HG03469 (cell line): ENCODE data around the gene KCNAB3.

Experiments used
- ATAC-seq: cut with Tn5 transposase; IDR thresholded peaks from one replicate; pipeline ENCODE4 v1.9.1; 2021; ENCODE audit warnings: mild to moderate bottlenecking, moderate library complexity, moderate number of reproducible peaks; ENCODE audit not compliant: unreplicated experiment

Gene KCNAB3

DNA sequence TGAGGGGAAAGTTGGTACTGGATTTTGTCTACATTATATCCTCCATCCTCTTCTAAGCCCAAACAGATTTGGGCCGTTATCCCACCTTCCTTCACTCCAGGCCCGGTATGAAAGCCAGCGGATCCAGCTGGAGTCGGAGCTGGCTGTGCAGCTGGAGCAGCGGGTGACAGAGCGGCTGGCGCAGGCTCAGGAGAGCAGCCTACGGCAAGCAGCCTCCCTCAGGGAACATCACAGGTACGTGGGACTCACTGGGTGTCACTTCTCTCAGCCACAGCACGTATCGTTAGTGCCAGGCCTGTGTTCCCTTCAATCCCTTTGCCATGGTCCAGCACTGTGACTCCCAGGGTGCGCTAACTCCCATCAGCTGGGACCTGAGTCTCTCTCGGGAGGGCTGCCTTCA, 13.6 kb upstream of the KCNAB3 start:
- no peak for ATAC-seq

DNA sequence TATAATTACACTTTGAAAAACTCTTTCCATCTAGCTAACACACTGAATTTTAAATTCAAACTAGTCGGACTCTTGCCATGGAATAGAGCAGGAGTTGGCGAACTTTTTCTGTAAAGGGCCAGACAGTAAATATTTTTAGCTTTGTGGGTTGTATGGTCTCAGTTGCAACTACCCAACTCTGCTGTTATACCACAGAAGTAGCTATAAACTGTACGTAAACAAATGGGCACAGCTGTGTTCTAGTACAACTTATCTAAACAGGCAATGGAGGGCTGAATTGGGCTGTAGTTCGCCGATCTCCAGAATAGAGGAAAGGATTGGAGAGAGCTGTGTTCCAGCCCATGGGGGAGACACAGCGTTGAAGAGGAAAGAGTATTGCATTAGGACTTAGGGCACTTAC, 11.1 kb upstream of the KCNAB3 start:
- no peak for ATAC-seq

DNA sequence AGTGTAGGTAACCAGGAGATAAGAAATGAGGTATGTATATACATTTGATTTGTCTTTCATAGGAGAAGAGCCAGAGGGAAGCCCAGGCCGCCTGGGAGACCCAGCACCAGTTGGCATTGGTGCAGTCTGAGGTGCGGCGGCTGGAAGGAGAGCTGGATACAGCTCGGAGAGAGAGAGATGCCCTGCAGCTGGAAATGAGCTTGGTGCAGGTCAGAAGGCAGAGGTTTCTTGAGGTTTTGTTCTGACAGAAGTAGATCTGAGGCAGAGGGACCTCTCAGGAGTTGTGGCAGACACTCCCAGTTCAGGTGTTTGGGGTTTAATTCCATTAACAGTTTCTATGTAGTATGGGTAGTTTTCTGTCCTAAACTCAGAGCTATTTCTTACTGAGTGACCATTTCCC, 10.4 kb upstream of the KCNAB3 start:
- ATAC-seq, result no peak

DNA sequence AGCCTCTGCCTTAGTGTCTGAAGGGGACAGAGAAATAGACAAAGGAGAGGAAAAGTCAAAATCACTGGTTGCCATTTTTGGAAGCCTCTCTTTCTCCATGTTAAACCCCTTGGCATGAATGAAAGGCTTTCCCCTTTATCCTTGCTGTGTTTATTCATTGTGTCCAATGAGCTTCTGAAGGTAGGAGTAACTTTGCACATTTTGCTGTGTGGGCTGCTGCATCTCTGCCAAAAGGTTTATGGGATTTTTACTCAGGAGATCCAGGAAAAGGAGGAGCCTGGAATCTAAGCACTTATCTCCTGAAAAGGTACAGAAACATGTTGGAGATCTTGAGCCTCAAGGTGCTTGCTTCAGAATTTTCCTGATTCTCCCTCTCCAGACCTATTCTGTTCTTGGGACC, 6.2 kb upstream of the KCNAB3 start:
- ATAC-seq, result no peak

DNA sequence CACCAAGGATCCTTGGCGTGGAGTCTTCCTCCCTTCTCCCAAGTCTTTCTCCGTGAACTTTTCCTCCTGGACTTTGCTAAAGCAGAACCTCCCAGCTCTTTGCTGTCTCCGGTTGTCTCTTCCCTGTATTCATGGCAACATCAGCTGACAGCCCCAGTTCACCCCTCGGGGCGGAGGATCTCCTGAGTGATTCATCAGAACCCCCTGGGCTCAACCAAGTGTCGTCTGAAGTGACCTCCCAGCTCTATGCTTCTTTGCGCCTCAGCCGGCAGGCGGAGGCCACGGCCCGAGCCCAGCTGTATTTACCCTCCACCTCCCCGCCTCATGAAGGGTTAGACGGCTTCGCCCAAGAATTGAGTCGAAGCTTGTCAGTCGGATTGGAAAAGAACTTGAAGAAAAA, 3.3 kb upstream of the KCNAB3 start:
- ATAC-seq, result no peak

DNA sequence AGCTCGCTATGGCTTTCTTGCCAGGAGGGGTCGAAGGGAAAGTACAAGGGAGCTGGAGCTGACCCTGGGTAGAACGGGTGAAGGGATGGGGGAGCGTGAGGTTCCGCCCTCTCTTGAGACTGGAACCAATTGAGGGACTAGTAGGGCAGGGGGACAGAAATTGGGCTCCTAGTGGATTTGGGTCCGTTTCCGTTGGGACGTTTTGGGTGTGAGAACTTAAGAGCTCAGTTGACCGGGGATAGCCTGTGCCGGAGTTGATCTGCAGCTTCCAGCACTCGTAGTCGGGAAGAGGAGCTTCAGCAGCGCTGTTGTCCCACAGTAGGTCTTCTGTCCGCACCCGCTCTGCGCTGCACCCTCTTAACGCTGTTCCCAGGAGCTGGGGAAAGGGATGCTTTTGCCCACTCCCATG, 2.8 kb upstream of the KCNAB3 start:
- ATAC-seq, result no peak

DNA sequence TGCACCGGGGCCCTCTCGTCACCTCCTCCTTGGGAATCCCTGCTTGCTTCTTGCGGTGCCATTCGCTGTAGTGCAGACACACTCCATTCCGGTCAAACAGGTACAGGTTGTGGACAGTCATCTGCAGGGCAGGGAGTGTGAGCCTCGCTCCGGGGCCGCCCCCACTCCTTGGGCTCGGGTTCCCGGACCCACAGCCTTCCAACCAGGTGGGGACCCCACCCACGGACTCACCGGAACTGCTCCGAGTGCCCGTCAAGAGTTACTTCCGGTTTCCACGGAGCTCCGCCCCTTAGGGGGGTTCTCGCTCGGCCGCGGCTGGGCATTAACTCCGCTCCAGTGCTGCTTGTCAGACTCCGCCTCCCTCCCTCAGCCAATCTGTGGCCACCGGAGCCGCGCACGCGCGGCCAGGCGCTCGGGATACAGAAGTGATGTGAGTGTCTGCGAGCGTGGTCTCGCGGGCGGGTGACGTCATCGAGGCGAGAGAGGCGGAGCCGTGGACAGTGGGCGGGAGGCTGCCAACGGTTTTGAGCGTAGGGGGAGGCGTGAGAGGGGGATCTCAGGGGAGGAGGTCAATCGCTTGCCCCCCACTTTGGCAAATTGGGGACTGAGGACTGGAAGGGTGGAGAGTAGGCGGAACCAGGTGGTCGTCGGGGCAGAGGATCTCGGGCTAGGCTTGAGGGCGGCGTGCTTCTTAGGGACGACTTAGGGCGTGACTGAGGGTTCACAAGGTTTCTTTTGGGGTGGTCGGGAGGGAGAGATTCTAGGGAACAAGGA, 2.2 kb upstream of the KCNAB3 start, which contains the start of the genes CNTROB and TRAPPC1:
TSS of gene CNTROB (plus strand) at position 498 of the 774 bp plus-strand sequence. CDS start 874 bp downstream, outside the sequence.
TSS of gene TRAPPC1 (minus strand) at position 238 of the 774 bp plus-strand sequence. CDS start at position 121, 117 bp downstream.
- ATAC-seq, result peak; percentile 73

DNA sequence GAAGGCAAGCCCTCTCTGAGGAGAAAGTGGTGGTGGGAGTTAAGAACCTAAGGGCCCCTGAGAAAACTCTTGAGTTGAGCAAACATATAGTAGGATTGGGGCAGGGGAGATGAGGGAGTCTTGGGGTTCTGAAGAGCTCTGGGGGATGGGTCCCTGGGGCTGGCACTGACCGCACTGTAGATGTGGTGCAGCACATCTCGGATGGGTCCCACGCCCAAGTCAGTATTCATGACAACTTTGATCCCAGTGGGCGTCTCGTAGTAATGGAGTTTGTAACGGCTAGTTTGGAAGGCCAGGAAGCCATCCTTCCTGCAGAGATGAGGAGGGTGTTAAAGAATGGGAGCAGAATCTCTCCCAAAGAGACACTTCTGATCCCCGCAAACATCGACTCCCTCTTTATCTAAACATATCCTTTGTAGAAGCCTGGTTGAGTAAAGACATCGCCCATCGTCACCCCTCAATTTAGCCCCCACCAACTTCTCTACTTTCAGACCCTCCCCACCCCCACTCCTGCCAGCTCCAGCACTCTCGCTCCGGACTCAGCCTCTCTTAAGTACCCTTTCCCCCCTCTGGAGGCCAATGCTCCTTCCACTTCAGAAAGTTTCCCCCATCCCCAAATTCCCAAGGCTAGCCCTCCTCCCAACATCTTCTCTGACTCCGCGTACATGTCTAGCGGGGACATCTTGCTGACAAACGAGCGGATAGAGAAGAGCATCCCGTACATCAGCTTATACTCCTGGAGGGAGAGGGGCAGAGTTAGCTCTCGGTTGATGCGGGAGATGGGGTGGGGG, 1.4 kb upstream of the KCNAB3 start:
- ATAC-seq, result no peak

DNA sequence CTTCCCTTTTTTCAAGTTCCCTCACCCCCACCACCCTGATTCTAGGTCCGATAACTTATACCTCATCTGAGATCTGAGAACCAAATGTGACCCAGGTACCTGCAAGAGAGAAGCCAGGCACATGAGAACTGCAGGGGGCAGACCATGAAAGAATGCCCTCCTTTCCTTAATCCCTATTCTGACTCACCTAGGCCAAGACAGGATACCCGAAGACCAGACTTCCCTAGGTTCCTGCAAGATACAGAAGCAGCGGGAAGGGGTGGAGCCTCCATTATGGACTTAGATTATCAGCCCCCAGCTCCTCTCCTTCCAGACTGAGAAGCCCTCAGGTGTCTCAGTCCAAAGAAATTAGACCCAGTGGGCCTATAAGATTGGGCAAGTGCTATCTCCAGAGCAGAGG, 2.1 kb downstream of the KCNAB3 start:
- no peak for ATAC-seq

DNA sequence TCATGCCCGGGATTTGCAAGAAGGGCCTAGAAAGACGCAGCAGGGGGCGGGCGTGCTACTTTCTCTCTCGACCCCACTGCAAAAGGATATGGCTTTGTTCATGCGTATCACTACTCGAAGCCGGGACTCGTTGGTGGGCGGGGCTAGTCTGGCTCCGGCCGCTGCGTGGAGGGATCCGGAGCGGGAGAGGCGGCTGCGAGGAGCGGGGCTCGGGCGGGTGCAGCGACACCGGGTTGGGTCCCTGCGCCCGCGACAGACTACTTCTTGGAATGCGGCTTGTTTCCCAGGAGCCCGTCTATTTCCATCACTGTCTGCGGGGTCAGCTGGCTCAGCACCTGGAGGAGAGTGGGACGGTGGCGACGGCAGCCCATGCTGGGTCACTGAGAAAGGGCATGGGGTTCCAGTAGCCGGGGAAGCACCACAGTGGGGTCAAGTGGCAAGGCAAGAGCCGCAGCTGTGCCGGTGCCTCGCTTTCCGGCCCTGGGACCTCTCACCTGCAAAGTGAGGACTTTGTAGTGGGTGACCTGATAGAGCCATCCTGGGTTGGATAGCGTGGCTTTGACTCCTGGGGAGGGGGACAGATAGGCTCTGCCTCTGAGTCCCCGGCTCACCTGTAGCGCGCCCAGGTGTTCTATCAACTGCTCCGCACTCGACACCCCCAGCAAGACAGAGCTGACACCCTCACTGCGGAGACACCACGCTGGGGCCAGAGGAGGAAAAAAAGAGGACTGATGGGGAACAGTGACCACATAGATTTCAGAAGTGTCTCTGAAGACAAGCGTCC, 6.6 kb downstream of the KCNAB3 start:
- ATAC-seq, result no peak

DNA sequence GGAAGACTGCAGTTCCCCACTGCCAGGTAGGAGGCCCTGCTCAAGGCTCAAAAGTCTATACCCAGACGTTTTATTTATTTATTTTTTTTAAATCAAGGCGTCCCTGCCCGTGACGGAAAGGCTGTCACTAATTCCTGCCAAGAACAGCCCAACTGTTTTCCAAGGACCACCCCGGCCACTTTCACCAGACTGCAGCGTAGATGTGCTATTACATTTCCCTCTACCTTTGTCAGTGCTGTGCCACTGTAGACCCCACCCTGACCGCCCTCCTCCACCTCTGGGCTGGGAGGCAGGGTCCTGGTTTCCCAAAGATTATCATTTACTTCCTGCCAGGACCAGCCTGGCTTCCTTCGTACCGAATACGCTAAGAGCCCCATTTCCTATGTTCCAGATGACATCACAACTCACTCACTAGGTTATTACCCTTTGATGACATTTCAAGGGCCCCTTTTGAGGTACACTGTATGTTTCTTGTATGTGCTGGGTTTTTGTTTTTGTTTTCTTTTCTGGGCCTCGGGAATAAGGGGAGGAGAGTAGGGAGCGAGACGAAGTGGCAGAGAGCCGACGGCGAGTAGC, 7.3 kb downstream of the KCNAB3 start:
- ATAC-seq, result no peak

DNA sequence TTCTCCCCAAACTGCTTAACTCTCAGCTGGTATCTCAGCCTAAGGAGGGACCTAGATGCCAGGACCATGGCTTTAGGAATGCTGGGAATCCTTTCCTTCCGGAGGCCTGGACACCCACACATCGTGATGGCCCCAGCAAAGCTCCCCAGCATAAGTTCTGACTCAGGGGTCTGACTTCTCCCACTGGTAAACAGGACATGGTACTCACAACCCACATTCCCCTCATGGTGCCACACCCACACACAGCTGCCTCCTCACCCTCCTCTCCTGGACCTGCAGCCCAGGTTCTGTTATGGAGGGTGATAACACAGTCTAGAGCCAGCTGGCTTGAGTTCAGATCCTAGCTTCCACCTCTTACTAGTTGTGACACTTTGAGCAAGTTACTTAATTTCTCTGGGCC, 12.8 kb downstream of the KCNAB3 start:
- ATAC-seq, result no peak

DNA sequence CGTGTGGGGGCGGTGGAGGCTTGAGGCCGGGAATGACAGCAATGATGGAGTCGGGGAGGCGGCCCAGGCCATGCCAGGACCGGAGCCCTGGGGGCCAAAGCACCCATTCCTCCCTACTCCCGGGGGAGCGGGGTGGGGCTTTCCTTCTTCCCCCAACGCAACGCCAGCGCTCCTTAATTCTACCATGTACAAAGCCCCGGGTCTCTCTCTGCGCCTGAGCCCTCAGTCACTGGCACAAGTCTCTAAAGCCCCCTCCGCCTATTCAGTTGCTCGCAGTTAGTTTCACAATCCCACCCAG, 13.3 kb downstream of the KCNAB3 start:
- ATAC-seq, result peak; percentile 16

DNA sequence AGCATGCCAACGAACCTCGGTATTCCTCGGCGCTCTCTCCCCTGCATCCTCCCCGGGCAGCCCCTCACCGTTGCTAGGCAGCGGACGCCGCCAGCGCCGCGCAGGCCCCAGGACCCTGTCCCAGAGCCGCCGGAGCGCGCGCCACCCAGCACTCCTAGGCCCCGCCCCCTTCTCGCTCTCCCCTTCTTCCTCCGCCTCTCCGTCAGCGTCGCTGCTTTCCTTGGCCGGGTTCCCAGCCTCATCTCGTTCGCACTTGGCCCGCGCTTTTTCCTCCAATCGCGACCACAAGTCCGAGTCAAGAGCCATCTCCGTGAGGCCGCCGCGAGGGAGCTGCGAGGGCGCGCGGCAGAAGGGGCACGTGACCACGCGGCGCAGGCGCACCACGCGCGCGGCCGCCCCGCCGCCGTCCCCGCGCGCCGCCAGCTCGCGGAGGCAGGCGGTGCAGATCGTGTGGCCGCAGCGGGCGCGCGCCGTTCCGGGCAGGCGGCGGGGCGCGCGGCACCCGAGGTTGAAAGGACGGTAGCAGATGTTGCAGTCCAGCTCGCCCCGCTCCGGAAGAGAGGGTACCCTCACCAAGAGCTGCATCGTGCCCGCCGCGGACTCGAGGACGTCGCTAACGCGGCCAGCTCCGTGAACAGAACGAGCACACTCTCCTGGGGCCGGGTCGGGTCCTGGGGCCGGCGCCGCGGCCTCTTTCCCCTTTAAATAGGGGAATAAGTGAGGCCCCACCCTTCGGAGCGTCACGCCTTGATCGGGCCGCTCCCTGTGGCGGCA, 13.9 kb downstream of the KCNAB3 start, which contains the start of gene RNF227:
TSS of gene RNF227 (minus strand) at position 679 of the 774 bp plus-strand sequence. CDS start at position 585, 94 bp downstream.
- ATAC-seq, result peak; percentile 47

DNA sequence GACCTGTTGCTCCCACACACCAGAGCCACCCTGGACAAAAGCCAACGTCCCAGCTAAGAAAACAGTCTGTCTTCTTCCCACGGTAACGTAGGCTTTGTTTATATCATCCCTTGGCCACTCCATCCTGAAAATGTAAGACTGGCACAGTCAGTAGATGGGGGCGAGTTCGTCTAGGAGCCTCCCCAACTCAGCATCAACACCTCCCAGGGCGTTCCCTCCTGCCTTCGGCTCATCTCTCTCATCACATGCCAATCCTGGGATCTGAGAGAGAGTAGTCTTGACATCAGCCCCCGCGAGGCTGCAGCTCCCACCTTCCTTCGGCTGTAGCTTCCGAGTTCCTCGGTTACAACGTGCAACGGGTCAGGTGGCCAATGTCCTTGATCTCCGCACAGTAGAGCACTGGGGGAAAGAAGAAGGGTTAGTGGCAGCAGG, 14.5 kb downstream of the KCNAB3 start:
- ATAC-seq, result no peak

DNA sequence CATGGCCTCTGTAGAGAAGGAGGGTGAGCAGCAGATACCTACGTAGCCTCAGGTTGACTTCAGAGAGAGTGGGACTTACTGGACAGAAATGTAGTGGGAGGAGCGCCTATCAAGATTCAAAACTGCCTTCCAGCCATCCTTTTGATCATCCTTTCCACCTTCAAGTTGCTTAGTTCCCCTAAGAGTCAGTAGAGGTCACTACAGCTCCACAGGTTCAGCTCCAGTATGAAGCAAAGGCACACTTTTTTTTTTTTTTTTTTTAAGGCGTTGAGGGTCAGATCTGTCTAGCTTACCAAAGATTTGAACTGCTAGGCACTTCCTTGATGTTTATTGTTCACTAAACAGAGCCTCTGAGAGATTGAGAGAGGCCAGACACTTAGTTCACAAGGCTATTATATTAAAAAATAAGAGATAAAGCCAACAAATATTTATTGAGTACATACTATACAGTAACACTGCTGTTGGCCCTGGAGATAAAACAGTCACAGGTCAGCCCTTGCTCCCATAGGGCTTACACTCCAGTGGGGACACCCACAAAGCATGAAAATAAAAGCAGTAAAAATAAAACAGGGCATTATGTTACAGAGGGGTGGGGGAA, 16.6 kb downstream of the KCNAB3 start:
- ATAC-seq, result no peak

DNA sequence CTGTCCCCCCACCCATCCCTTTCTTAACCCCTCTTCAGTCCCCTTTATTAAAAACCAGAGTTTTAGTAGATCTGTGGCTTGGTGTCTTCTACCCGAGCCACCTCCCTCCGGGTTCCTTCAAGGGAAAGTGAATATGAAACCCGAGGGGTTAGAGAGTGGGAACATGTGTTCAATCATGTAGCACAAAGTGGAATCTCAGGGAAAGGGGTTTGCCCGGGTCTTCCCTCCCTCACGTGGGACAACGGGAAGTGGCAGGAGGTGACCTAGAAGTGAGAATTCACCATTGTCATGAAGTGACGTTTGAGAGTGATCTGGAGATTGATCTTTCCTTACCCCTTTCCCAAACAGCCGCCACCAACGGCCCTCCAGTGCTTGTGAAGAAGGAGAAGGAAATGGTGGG, 18.5 kb downstream of the KCNAB3 start:
- ATAC-seq, result no peak

DNA sequence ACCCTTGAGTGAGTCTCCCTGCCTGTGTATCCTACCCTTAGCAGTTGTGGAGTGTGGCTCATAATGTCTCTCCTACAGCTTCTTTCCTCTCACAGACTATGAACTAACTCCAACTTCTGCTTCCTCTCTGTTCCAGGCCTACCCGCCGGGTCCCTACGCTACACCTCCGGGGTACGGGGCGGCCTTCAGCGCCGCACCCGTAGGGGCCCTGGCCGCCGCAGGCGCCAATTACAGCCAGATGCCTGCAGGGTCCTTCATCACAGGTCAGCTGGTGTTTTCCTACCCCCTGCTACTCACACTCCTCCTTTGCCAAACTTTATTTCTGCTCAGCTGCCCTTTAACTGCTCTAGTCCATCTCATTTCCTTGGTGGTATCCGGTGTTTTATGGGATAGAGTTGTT, 18.9 kb downstream of the KCNAB3 start:
- ATAC-seq, result no peak

DNA sequence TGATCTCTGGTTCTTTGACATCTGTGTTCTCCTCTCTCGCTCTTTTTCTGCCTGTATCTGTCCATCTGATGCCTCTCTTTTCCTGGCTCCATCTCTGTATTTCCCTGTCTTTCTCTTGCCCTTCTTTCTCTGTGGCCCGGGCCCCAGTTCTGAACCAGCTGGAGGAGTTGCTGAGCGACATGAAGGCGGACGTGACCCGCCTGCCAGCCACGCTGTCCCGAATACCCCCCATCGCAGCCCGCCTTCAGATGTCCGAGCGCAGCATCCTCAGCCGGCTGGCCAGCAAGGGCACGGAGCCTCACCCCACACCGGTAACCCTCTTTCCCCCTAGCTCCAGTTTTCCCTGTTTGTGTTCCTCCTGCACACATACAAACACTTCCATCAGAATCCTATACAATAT, 19.4 kb downstream of the KCNAB3 start:
- ATAC-seq, result no peak

DNA sequence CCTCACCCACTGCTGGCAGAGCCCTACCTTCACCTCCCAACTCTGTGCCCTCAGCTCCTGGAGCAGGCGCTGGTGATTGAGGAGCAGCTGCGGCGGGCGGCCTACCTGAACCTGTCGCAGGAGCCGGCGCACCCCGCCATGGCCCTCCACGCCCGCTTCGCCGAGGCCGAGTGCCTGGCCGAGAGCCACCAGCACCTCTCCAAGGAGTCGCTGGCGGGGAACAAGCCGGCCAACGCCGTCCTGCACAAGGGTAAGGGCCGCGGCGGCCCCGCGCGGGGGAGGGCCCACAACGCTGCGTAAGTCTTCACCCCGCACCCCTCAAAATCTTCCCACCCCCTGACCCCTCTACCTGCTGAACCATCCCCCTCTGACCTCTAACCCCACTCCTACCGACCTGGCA, 20.6 kb downstream of the KCNAB3 start:
- no peak for ATAC-seq
